HepG2 (cell line): ENCODE measurements around the gene C1QTNF6. TPM values are rescaled to one million over a fixed set of nuclear protein-coding genes. Genes with fewer than 3 reads are reported as not detected.

Source experiments
- GABPB1 ChIP-seq: IDR thresholded peaks from 2 replicates; pipeline ENCODE4 v1.6.1; 2016; ENCODE audit warnings: mild to moderate bottlenecking, missing genetic modification reagents, moderate library complexity, missing compliant biosample characterization
- HNF1B ChIP-seq: sonication (generic); formaldehyde crosslinking; IDR thresholded peaks from 2 replicates; pipeline ENCODE4 v1.5.1; 2020; ENCODE audit warnings: mild to moderate bottlenecking, moderate library complexity, missing genetic modification reagents
- JUND ChIP-seq: sonication (generic); formaldehyde crosslinking; IDR thresholded peaks from 2 replicates; pipeline ENCODE4 v1.8.0; 2022; ENCODE audit warnings: mild to moderate bottlenecking, missing genetic modification reagents
- MNT ChIP-seq: fragments of 450-650 bp; IDR thresholded peaks from 2 replicates; pipeline ENCODE4 v1.6.1; 2016
- NCOA1 ChIP-seq: sonication (generic); formaldehyde crosslinking; IDR thresholded peaks from 2 replicates; pipeline ENCODE4 v1.9.0; 2021; ENCODE audit warnings: missing genetic modification reagents
- PATZ1 ChIP-seq: sonication (generic); formaldehyde crosslinking; IDR thresholded peaks from 2 replicates; pipeline ENCODE4 v1.4.0; 2020; ENCODE audit warnings: missing genetic modification reagents
- PREB ChIP-seq: sonication (generic); formaldehyde crosslinking; IDR thresholded peaks from 2 replicates; pipeline ENCODE4 v1.4.0; 2020; ENCODE audit warnings: missing genetic modification reagents
- SALL1 ChIP-seq: sonication (generic); formaldehyde crosslinking; IDR thresholded peaks from 2 replicates; pipeline ENCODE4 v1.8.0; 2022; ENCODE audit warnings: mild to moderate bottlenecking, missing genetic modification reagents
- SETDB1 ChIP-seq: sonication (generic); formaldehyde crosslinking; IDR thresholded peaks from 2 replicates; pipeline ENCODE4 v1.5.1; 2020; ENCODE audit warnings: missing genetic modification reagents, mild to moderate bottlenecking, borderline replicate concordance
- SOX6 ChIP-seq, 2 experiments: fragments of 450-650 bp in 1 of 2; sonication (generic) in 1 of 2; formaldehyde crosslinking in 1 of 2; IDR thresholded peaks; 2 replicates each; pipeline versions ENCODE4 v1.4.0 to v1.6.1; 2017 to 2020; ENCODE audit warnings: antibody characterized with exemption in 1 of 2, mild to moderate bottlenecking in 1 of 2, missing genetic modification reagents in 1 of 2
- TBX3 ChIP-seq: fragments of 450-650 bp; IDR thresholded peaks from 2 replicates; pipeline ENCODE4 v1.6.1; 2017; ENCODE audit warnings: antibody characterized with exemption, mild to moderate bottlenecking, inconsistent platforms, borderline replicate concordance
- TFAP4 ChIP-seq: sonication (generic); IDR thresholded peaks from 2 replicates; pipeline ENCODE4 v1.6.1; 2016; ENCODE audit warnings: low read depth, borderline replicate concordance
- ZNF33A ChIP-seq: sonication (generic); formaldehyde crosslinking; IDR thresholded peaks from 2 replicates; pipeline ENCODE4 v1.5.1; 2020; ENCODE audit warnings: missing genetic modification reagents, mild to moderate bottlenecking, moderate library complexity, borderline replicate concordance
- ZNF609 ChIP-seq: sonication (generic); formaldehyde crosslinking; IDR thresholded peaks from 2 replicates; pipeline ENCODE4 v1.4.0; 2020; ENCODE audit warnings: mild to moderate bottlenecking, missing genetic modification reagents, borderline replicate concordance
- polyA plus RNA-seq, 8 experiments: library from polyadenylated mRNA; depleted of rRNA in 3 of 8; stranded (reverse) in 7 of 8; unstranded in 1 of 8; fragments of >200 nt; fragmentation: Illumina TruSeq in 4 of 8; extraction: Trizol in 4 of 8; gene quantifications; 2 replicates each; pipeline versions ENCODE4 v1.2.1 to v1.2.3, GENCODE V29; 2011 to 2016; ENCODE audit warnings: low read depth in 4 of 8, missing spikeins in 1 of 8, mixed read lengths in 1 of 8; ENCODE audit not compliant: insufficient read depth in 1 of 8
- total RNA-seq, 5 experiments: library from RNA; depleted of rRNA; stranded (reverse); fragments of >200 nt; fragmentation: Illumina TruSeq; extraction: Trizol; gene quantifications; 2 replicates each; pipeline ENCODE4 v1.2.3, GENCODE V29; 2016; ENCODE audit warnings: low read depth in 1 of 5

C1QTNF6 gene
- total and polyA plus RNA-seq, 2 of the 13 experiments (the other 11 are each of a cell fraction or from before 2014, with no cell fraction given), result 2.7 to 6.9 TPM

GRCh38 chr22:37165940-37166674 lies 21.9 kb downstream of the C1QTNF6 start (continued):
- TF ChIP-seq PATZ1, result no peak
- TF ChIP-seq HNF1B (CRISPR knock-in tag), result peak; percentile 28; the same call in 1 of the 2 replicates
- TF ChIP-seq NCOA1 (CRISPR knock-in tag), result 0 out of 2 replicates have a peak, but pooled peaks have one; percentile 47
- TF ChIP-seq SALL1, result 0 out of 2 replicates have a peak, but pooled peaks have one; percentile 29
- TF ChIP-seq SETDB1 (CRISPR knock-in tag), result 0 out of 2 replicates have a peak, but pooled peaks have one; percentile 30
- TF ChIP-seq ZNF33A (CRISPR knock-in tag), result no peak
- TF ChIP-seq GABPB1 (CRISPR knock-in tag), result 0 out of 2 replicates have a peak, but pooled peaks have one; percentile 8
- TF ChIP-seq TBX3, result no peak
- TF ChIP-seq MNT, result peak; percentile 56
- no peak for TF ChIP-seq PREB (CRISPR knock-in tag)
- TF ChIP-seq JUND (CRISPR knock-in tag), result peak; percentile 30; the same call in 1 of the 2 replicates
- peak; percentile 87; the same call in 1 of the 2 replicates for TF ChIP-seq TFAP4
- TF ChIP-seq SOX6 (IDR thresholded peaks at IDR 0.05), result no peak
- peak; percentile 27; the same call in 1 of the 2 replicates for TF ChIP-seq SOX6 (CRISPR knock-in tag; IDR thresholded peaks at IDR 0.05)
- TF ChIP-seq ZNF609 (CRISPR knock-in tag), result 0 out of 2 replicates have a peak, but pooled peaks have one; percentile 14
